Measurements from ENCODE around the gene CCT4. TPM values are rescaled to one million over a fixed set of nuclear protein-coding genes. Genes with fewer than 3 reads are reported as not detected.

CCT4 gene
- total RNA-seq, 1 donor from 2014 or later, result 141 TPM

GRCh38 chr2:61911510-61911909 lies 23.1 kb upstream of the CCT4 start:
- H3K4me3 ChIP-seq (ENCODE audit: low read length in 3 of 3), result no peak overlapping the region
- H3K9me3 ChIP-seq (ENCODE audit: control insufficient read depth in 3 of 3, low read length in 3 of 3), result no peaks in the 10 kb centered on the region
- H3K27ac ChIP-seq (ENCODE audit: low read depth, low read length), result no peak overlapping the region
- no peak overlapping the region for H3K9ac ChIP-seq (ENCODE audit: low read depth in 1 of 3, low read length in 3 of 3)
- no peaks in the 10 kb centered on the region for H3K27me3 ChIP-seq (ENCODE audit: control insufficient read depth in 3 of 3, insufficient read depth in 3 of 3, low read length in 3 of 3)
- peaks cover 0 to 2% (median 0%) of the 10 kb centered on the region in 3 donors for H3K36me3 ChIP-seq (ENCODE audit: control insufficient read depth in 3 of 3, insufficient read depth in 3 of 3, low read length in 3 of 3)
- peaks cover 3 to 13% (median 7%) of the 10 kb centered on the region in 3 donors for H3K4me1 ChIP-seq (ENCODE audit: control insufficient read depth in 3 of 3, insufficient read depth in 3 of 3, low read length in 3 of 3)

- H3K4me3 ChIP-seq (ENCODE audit: low read length in 3 of 3), result no peak overlapping the region
- H3K27ac ChIP-seq (ENCODE audit: low read depth, low read length), result no peak overlapping the region
- H3K36me3 ChIP-seq (ENCODE audit: control insufficient read depth in 3 of 3, insufficient read depth in 3 of 3, low read length in 3 of 3), result peaks cover 0 to 2% (median 0%) of the 10 kb centered on the region in 3 donors
- no peak overlapping the region for H3K9ac ChIP-seq (ENCODE audit: low read depth in 1 of 3, low read length in 3 of 3)
- no peaks in the 10 kb centered on the region for H3K9me3 ChIP-seq (ENCODE audit: control insufficient read depth in 3 of 3, low read length in 3 of 3)
- H3K27me3 ChIP-seq (ENCODE audit: control insufficient read depth in 3 of 3, insufficient read depth in 3 of 3, low read length in 3 of 3), result no peaks in the 10 kb centered on the region
- H3K4me1 ChIP-seq (ENCODE audit: control insufficient read depth in 3 of 3, insufficient read depth in 3 of 3, low read length in 3 of 3), result peaks cover 5 to 17% (median 7%) of the 10 kb centered on the region in 3 donors
Observed at GRCh38 chr2:61910603-61911002, 22.1 kb upstream of the CCT4 start.

- Histone ChIP-seq H3K4me3 (ENCODE audit: low read length in 3 of 3) (no peak overlapping the region), H3K4me1 (ENCODE audit: control insufficient read depth in 3 of 3, insufficient read depth in 3 of 3, low read length in 3 of 3) (peaks cover 5 to 21% (median 7%) of the 10 kb centered on the region in 3 donors), H3K27ac (ENCODE audit: low read depth, low read length) (no peak overlapping the region), H3K27me3 (ENCODE audit: control insufficient read depth in 3 of 3, insufficient read depth in 3 of 3, low read length in 3 of 3) (no peaks in the 10 kb centered on the region), H3K9ac (ENCODE audit: low read depth in 1 of 3, low read length in 3 of 3) (no peak overlapping the region), H3K9me3 (ENCODE audit: control insufficient read depth in 3 of 3, low read length in 3 of 3) (no peaks in the 10 kb centered on the region), H3K36me3 (ENCODE audit: control insufficient read depth in 3 of 3, insufficient read depth in 3 of 3, low read length in 3 of 3) (peaks cover 0 to 2% (median 0%) of the 10 kb centered on the region in 3 donors)
Observed at GRCh38 chr2:61909116-61909515, 20.7 kb upstream of the CCT4 start.

GRCh38 chr2:61906186-61906470 lies 17.7 kb upstream of the CCT4 start:
- Histone ChIP-seq H3K9me3 (ENCODE audit: control insufficient read depth in 3 of 3, low read length in 3 of 3) (no peaks in the 10 kb centered on the region), H3K27ac (ENCODE audit: low read depth, low read length) (peak overlapping the region; percentile 77), H3K9ac (ENCODE audit: low read depth in 1 of 3, low read length in 3 of 3) (peak overlapping the region; percentile 85 to 95 (median 95)), H3K36me3 (ENCODE audit: control insufficient read depth in 3 of 3, insufficient read depth in 3 of 3, low read length in 3 of 3) (peaks cover 0 to 2% (median 0%) of the 10 kb centered on the region in 3 donors), H3K4me1 (ENCODE audit: control insufficient read depth in 3 of 3, insufficient read depth in 3 of 3, low read length in 3 of 3) (peaks cover 5 to 21% (median 7%) of the 10 kb centered on the region in 3 donors), H3K27me3 (ENCODE audit: control insufficient read depth in 3 of 3, insufficient read depth in 3 of 3, low read length in 3 of 3) (no peaks in the 10 kb centered on the region), H3K4me3 (ENCODE audit: low read length in 3 of 3) (peak overlapping the region; percentile 81 to 99 (median 96))

GRCh38 chr2:61905372-61906185 lies 17.1 kb upstream of the CCT4 start, which contains the start of gene COMMD1:
Gene COMMD1 (plus strand): TSS chr2:61905674. CDS start chr2:61905679, 5 bp downstream.
- Histone ChIP-seq H3K36me3 (ENCODE audit: control insufficient read depth in 3 of 3, insufficient read depth in 3 of 3, low read length in 3 of 3) (peaks cover 0 to 2% (median 0%) of the 10 kb centered on the region in 3 donors), H3K27ac (ENCODE audit: low read depth, low read length) (peak within 1 kb of the TSS; percentile 77), H3K9ac (ENCODE audit: low read depth in 1 of 3, low read length in 3 of 3) (peak within 1 kb of the TSS; percentile 85 to 95 (median 95)), H3K9me3 (ENCODE audit: control insufficient read depth in 3 of 3, low read length in 3 of 3) (no peaks in the 10 kb centered on the region), H3K4me1 (ENCODE audit: control insufficient read depth in 3 of 3, insufficient read depth in 3 of 3, low read length in 3 of 3) (peaks cover 5 to 21% (median 7%) of the 10 kb centered on the region in 3 donors), H3K4me3 (ENCODE audit: low read length in 3 of 3) (peak within 1 kb of the TSS; percentile 81 to 99 (median 96)), H3K27me3 (ENCODE audit: control insufficient read depth in 3 of 3, insufficient read depth in 3 of 3, low read length in 3 of 3) (no peaks in the 10 kb centered on the region)

- H3K4me1 ChIP-seq (ENCODE audit: control insufficient read depth in 3 of 3, insufficient read depth in 3 of 3, low read length in 3 of 3), result peaks cover 0 to 1% (median 0%) of the 10 kb centered on the region in 3 donors
- no peak overlapping the region for H3K9ac ChIP-seq (ENCODE audit: low read depth in 1 of 3, low read length in 3 of 3)
- no peak overlapping the region for H3K27ac ChIP-seq (ENCODE audit: low read depth, low read length)
- no peak overlapping the region for H3K4me3 ChIP-seq (ENCODE audit: low read length in 3 of 3)
- H3K36me3 ChIP-seq (ENCODE audit: control insufficient read depth in 3 of 3, insufficient read depth in 3 of 3, low read length in 3 of 3), result no peaks in the 10 kb centered on the region
- no peaks in the 10 kb centered on the region for H3K9me3 ChIP-seq (ENCODE audit: control insufficient read depth in 3 of 3, low read length in 3 of 3)
- no peaks in the 10 kb centered on the region for H3K27me3 ChIP-seq (ENCODE audit: control insufficient read depth in 3 of 3, insufficient read depth in 3 of 3, low read length in 3 of 3)
Observed at GRCh38 chr2:61900281-61900680, 11.8 kb upstream of the CCT4 start.

- no peaks in the 10 kb centered on the region for H3K27me3 ChIP-seq (ENCODE audit: control insufficient read depth in 3 of 3, insufficient read depth in 3 of 3, low read length in 3 of 3)
- H3K27ac ChIP-seq (ENCODE audit: low read depth, low read length), result no peak overlapping the region
- no peak overlapping the region for H3K9ac ChIP-seq (ENCODE audit: low read depth in 1 of 3, low read length in 3 of 3)
- H3K36me3 ChIP-seq (ENCODE audit: control insufficient read depth in 3 of 3, insufficient read depth in 3 of 3, low read length in 3 of 3), result no peaks in the 10 kb centered on the region
- no peak overlapping the region for H3K4me3 ChIP-seq (ENCODE audit: low read length in 3 of 3)
- H3K4me1 ChIP-seq (ENCODE audit: control insufficient read depth in 3 of 3, insufficient read depth in 3 of 3, low read length in 3 of 3), result no peaks in the 10 kb centered on the region
- H3K9me3 ChIP-seq (ENCODE audit: control insufficient read depth in 3 of 3, low read length in 3 of 3), result no peaks in the 10 kb centered on the region
Observed at GRCh38 chr2:61898810-61899209, 10.4 kb upstream of the CCT4 start.

- H3K9ac ChIP-seq (ENCODE audit: low read depth in 1 of 3, low read length in 3 of 3), result peak overlapping the region; percentile 90 to 98 (median 98)
- H3K4me1 ChIP-seq (ENCODE audit: control insufficient read depth in 3 of 3, insufficient read depth in 3 of 3, low read length in 3 of 3), result peaks cover 7 to 25% (median 11%) of the 10 kb centered on the region in 3 donors
- peaks cover 8 to 24% (median 17%) of the 10 kb centered on the region in 3 donors for H3K36me3 ChIP-seq (ENCODE audit: control insufficient read depth in 3 of 3, insufficient read depth in 3 of 3, low read length in 3 of 3)
- no peaks in the 10 kb centered on the region for H3K9me3 ChIP-seq (ENCODE audit: control insufficient read depth in 3 of 3, low read length in 3 of 3)
- peak overlapping the region; percentile 97 for H3K27ac ChIP-seq (ENCODE audit: low read depth, low read length)
- no peaks in the 10 kb centered on the region for H3K27me3 ChIP-seq (ENCODE audit: control insufficient read depth in 3 of 3, insufficient read depth in 3 of 3, low read length in 3 of 3)
- H3K4me3 ChIP-seq (ENCODE audit: low read length in 3 of 3), result peak overlapping the region; percentile 96 to 99 (median 96)
Observed at GRCh38 chr2:61887717-61888266, 664 bp downstream of the CCT4 start.

- H3K36me3 ChIP-seq (ENCODE audit: control insufficient read depth in 3 of 3, insufficient read depth in 3 of 3, low read length in 3 of 3), result peaks cover 9 to 34% (median 27%) of the 10 kb centered on the region in 3 donors
- no peaks in the 10 kb centered on the region for H3K27me3 ChIP-seq (ENCODE audit: control insufficient read depth in 3 of 3, insufficient read depth in 3 of 3, low read length in 3 of 3)
- no peak overlapping the region for H3K9ac ChIP-seq (ENCODE audit: low read depth in 1 of 3, low read length in 3 of 3)
- H3K9me3 ChIP-seq (ENCODE audit: control insufficient read depth in 3 of 3, low read length in 3 of 3), result no peaks in the 10 kb centered on the region
- no peak overlapping the region for H3K27ac ChIP-seq (ENCODE audit: low read depth, low read length)
- no peak overlapping the region for H3K4me3 ChIP-seq (ENCODE audit: low read length in 3 of 3)
- peaks cover 7 to 25% (median 11%) of the 10 kb centered on the region in 3 donors for H3K4me1 ChIP-seq (ENCODE audit: control insufficient read depth in 3 of 3, insufficient read depth in 3 of 3, low read length in 3 of 3)
Observed at GRCh38 chr2:61885896-61886603, 2.4 kb downstream of the CCT4 start.
